Activated naive CD8-positive, alpha-beta T cell treated with anti-CD3 and anti-CD28 coated beads for 36 hours (primary cell): ENCODE data around the gene SND1. TPM values are rescaled to one million over a fixed set of nuclear protein-coding genes. Genes with fewer than 3 reads are reported as not detected.
A peak's percentile ranks its signal among the peaks of the same experiment; 100 is the strongest.

Experiments
- DNase-seq: peaks from one replicate; pipeline ENCODE4 v3.0.0; 2021
- H3K27ac Mint-ChIP-seq: one replicate; pipeline ENCODE4 v1.8.0; 2022; ENCODE audit warnings: mild to moderate bottlenecking, moderate library complexity, mixed read lengths
- H3K27me3 Mint-ChIP-seq: one replicate; pipeline ENCODE4 v1.8.0; 2022; ENCODE audit warnings: mild to moderate bottlenecking, mixed read lengths
- H3K36me3 Mint-ChIP-seq: one replicate; pipeline ENCODE4 v1.8.0; 2021; ENCODE audit warnings: mild to moderate bottlenecking, mixed read lengths
- H3K4me1 Mint-ChIP-seq: one replicate; pipeline ENCODE4 v1.8.0; 2021; ENCODE audit warnings: mixed read lengths
- H3K4me3 Mint-ChIP-seq: one replicate; pipeline ENCODE4 v1.8.0; 2022; ENCODE audit warnings: mild to moderate bottlenecking, moderate library complexity, mixed read lengths
- H3K9me3 Mint-ChIP-seq: one replicate; pipeline ENCODE4 v1.8.0; 2022; ENCODE audit warnings: mixed read lengths
- total RNA-seq, 2 experiments: library from RNA; stranded (reverse); gene quantifications; one replicate each; pipeline ENCODE4 v1.2.3, GENCODE V29; 2021

The SND1 gene
- total RNA-seq, 2 experiments from 2014 or later: 192 to 201 TPM

- H3K36me3 Mint-ChIP-seq: peaks cover 23% of the 10 kb centered on the region
- DNase-seq: peak; percentile 42
- H3K9me3 Mint-ChIP-seq: no peaks in the 10 kb centered on the region
- H3K27me3 Mint-ChIP-seq: peaks cover 7% of the 10 kb centered on the region
- H3K4me3 Mint-ChIP-seq: peak within 1 kb of the TSS; percentile 74
- no peak within 1 kb of the TSS for H3K27ac Mint-ChIP-seq
- peaks cover 10% of the 10 kb centered on the region for H3K4me1 Mint-ChIP-seq
Observed at GRCh38 chr7:128030654-128031611, 378.9 kb downstream of the SND1 start, which contains the start of gene LRRC4. LRRC4 (minus strand) TSS chr7:128031437; CDS start chr7:128030640, 797 bp downstream.

- peaks cover 10% of the 10 kb centered on the region for H3K4me1 Mint-ChIP-seq
- peak overlapping the region; percentile 74 for H3K4me3 Mint-ChIP-seq
- DNase-seq: peak; percentile 68
- H3K36me3 Mint-ChIP-seq: peaks cover 23% of the 10 kb centered on the region
- H3K9me3 Mint-ChIP-seq: no peaks in the 10 kb centered on the region
- no peak overlapping the region for H3K27ac Mint-ChIP-seq
- H3K27me3 Mint-ChIP-seq: peaks cover 7% of the 10 kb centered on the region
Observed at GRCh38 chr7:128031901-128032604, 380.1 kb downstream of the SND1 start.

- Mint-ChIP-seq H3K36me3 (peaks cover 20% of the 10 kb centered on the region), H3K4me3 (peak overlapping the region; percentile 25), H3K4me1 (peaks cover 11% of the 10 kb centered on the region), H3K27me3 (peaks cover 7% of the 10 kb centered on the region), H3K9me3 (no peaks in the 10 kb centered on the region), H3K27ac (no peak overlapping the region)
- DNase-seq: peak; percentile 32
Observed at GRCh38 chr7:128032605-128033235, 380.7 kb downstream of the SND1 start.

- H3K4me1 Mint-ChIP-seq: peaks cover 12% of the 10 kb centered on the region
- no peak overlapping the region for H3K4me3 Mint-ChIP-seq
- no peaks in the 10 kb centered on the region for H3K9me3 Mint-ChIP-seq
- DNase-seq: no peak
- peaks cover 7% of the 10 kb centered on the region for H3K27me3 Mint-ChIP-seq
- H3K27ac Mint-ChIP-seq: no peak overlapping the region
- peaks cover 20% of the 10 kb centered on the region for H3K36me3 Mint-ChIP-seq
Observed at GRCh38 chr7:128033246-128033645, 381.3 kb downstream of the SND1 start.

- Mint-ChIP-seq H3K4me3 (no peak overlapping the region), H3K27me3 (peaks cover 7% of the 10 kb centered on the region)
Observed at GRCh38 chr7:128034825-128035224, 382.8 kb downstream of the SND1 start.

GRCh38 chr7:128035712-128036111, 383.7 kb downstream of the SND1 start:
- Mint-ChIP-seq H3K4me3 (no peak overlapping the region), H3K27ac (no peak overlapping the region), H3K9me3 (no peaks in the 10 kb centered on the region)

More at GRCh38 chr7:128034825-128035224, 382.8 kb downstream of the SND1 start:
- no peak overlapping the region for H3K27ac Mint-ChIP-seq
- peaks cover 12% of the 10 kb centered on the region for H3K4me1 Mint-ChIP-seq
- DNase-seq: no peak
- peaks cover 8% of the 10 kb centered on the region for H3K36me3 Mint-ChIP-seq
- no peaks in the 10 kb centered on the region for H3K9me3 Mint-ChIP-seq

GRCh38 chr7:128036226-128036940, 384.4 kb downstream of the SND1 start:
- peaks cover 11% of the 10 kb centered on the region for H3K4me1 Mint-ChIP-seq
- H3K4me3 Mint-ChIP-seq: no peak overlapping the region
- peaks cover 5% of the 10 kb centered on the region for H3K36me3 Mint-ChIP-seq
- H3K27ac Mint-ChIP-seq: no peak overlapping the region
- H3K27me3 Mint-ChIP-seq: no peaks in the 10 kb centered on the region
- no peak for DNase-seq
- H3K9me3 Mint-ChIP-seq: no peaks in the 10 kb centered on the region

More at GRCh38 chr7:128035712-128036111, 383.7 kb downstream of the SND1 start:
- Mint-ChIP-seq H3K27me3 (peaks cover 1% of the 10 kb centered on the region), H3K4me1 (peaks cover 10% of the 10 kb centered on the region), H3K36me3 (peaks cover 5% of the 10 kb centered on the region)
- DNase-seq: no peak

- no peak for DNase-seq
- peaks cover 5% of the 10 kb centered on the region for H3K36me3 Mint-ChIP-seq
- no peaks in the 10 kb centered on the region for H3K9me3 Mint-ChIP-seq
- no peak overlapping the region for H3K4me3 Mint-ChIP-seq
- H3K4me1 Mint-ChIP-seq: peaks cover 12% of the 10 kb centered on the region
- no peaks in the 10 kb centered on the region for H3K27me3 Mint-ChIP-seq
- no peak overlapping the region for H3K27ac Mint-ChIP-seq
Observed at GRCh38 chr7:128037081-128037480, 385.1 kb downstream of the SND1 start.

- H3K27me3 Mint-ChIP-seq: no peaks in the 10 kb centered on the region
- H3K4me3 Mint-ChIP-seq: no peak overlapping the region
- peaks cover 12% of the 10 kb centered on the region for H3K4me1 Mint-ChIP-seq
- H3K36me3 Mint-ChIP-seq: peaks cover 5% of the 10 kb centered on the region
- H3K9me3 Mint-ChIP-seq: no peaks in the 10 kb centered on the region
- no peak overlapping the region for H3K27ac Mint-ChIP-seq
- DNase-seq: no peak
Observed at GRCh38 chr7:128037880-128038619, 386.1 kb downstream of the SND1 start.

GRCh38 chr7:128039544-128039953, 387.6 kb downstream of the SND1 start:
- Mint-ChIP-seq H3K27ac (no peak overlapping the region), H3K36me3 (peaks cover 1% of the 10 kb centered on the region), H3K27me3 (no peaks in the 10 kb centered on the region), H3K4me3 (no peak overlapping the region), H3K9me3 (no peaks in the 10 kb centered on the region), H3K4me1 (peaks cover 16% of the 10 kb centered on the region)
- DNase-seq: no peak

GRCh38 chr7:128040205-128040604, 388.2 kb downstream of the SND1 start:
- Mint-ChIP-seq H3K27ac (no peak overlapping the region), H3K4me3 (no peak overlapping the region), H3K9me3 (no peaks in the 10 kb centered on the region), H3K27me3 (no peaks in the 10 kb centered on the region), H3K36me3 (peaks cover 1% of the 10 kb centered on the region), H3K4me1 (peaks cover 16% of the 10 kb centered on the region)
- DNase-seq: no peak

- no peaks in the 10 kb centered on the region for H3K9me3 Mint-ChIP-seq
- DNase-seq: no peak
- no peaks in the 10 kb centered on the region for H3K27me3 Mint-ChIP-seq
- no peak overlapping the region for H3K4me3 Mint-ChIP-seq
- H3K36me3 Mint-ChIP-seq: peaks cover 1% of the 10 kb centered on the region
- no peak overlapping the region for H3K27ac Mint-ChIP-seq
- peaks cover 19% of the 10 kb centered on the region for H3K4me1 Mint-ChIP-seq
Observed at GRCh38 chr7:128041203-128041602, 389.2 kb downstream of the SND1 start.

GRCh38 chr7:128042012-128042411, 390.0 kb downstream of the SND1 start:
- no peak for DNase-seq
- Mint-ChIP-seq H3K27ac (no peak overlapping the region), H3K4me3 (no peak overlapping the region), H3K9me3 (no peaks in the 10 kb centered on the region), H3K36me3 (peaks cover 1% of the 10 kb centered on the region), H3K4me1 (peaks cover 19% of the 10 kb centered on the region), H3K27me3 (no peaks in the 10 kb centered on the region)

- Mint-ChIP-seq H3K36me3 (peaks cover 1% of the 10 kb centered on the region), H3K27ac (no peak overlapping the region), H3K4me3 (no peak overlapping the region), H3K9me3 (no peaks in the 10 kb centered on the region), H3K27me3 (no peaks in the 10 kb centered on the region), H3K4me1 (peaks cover 13% of the 10 kb centered on the region)
- no peak for DNase-seq
Observed at GRCh38 chr7:128044064-128044463, 392.1 kb downstream of the SND1 start.
